AML-193 (cell line): ENCODE measurements around the gene CYP4X1.
"Not testable (repeated sequence)": the region's sequence is repeated elsewhere in the genome, so short reads cannot be mapped to it uniquely, and the experiment has no call there.

Experiments
- DNase-seq, 2 experiments: peaks; one replicate each; lab custom pipeline; 2025; lab: John Stamatoyannopoulos, UW

CYP4X1 gene

DNA sequence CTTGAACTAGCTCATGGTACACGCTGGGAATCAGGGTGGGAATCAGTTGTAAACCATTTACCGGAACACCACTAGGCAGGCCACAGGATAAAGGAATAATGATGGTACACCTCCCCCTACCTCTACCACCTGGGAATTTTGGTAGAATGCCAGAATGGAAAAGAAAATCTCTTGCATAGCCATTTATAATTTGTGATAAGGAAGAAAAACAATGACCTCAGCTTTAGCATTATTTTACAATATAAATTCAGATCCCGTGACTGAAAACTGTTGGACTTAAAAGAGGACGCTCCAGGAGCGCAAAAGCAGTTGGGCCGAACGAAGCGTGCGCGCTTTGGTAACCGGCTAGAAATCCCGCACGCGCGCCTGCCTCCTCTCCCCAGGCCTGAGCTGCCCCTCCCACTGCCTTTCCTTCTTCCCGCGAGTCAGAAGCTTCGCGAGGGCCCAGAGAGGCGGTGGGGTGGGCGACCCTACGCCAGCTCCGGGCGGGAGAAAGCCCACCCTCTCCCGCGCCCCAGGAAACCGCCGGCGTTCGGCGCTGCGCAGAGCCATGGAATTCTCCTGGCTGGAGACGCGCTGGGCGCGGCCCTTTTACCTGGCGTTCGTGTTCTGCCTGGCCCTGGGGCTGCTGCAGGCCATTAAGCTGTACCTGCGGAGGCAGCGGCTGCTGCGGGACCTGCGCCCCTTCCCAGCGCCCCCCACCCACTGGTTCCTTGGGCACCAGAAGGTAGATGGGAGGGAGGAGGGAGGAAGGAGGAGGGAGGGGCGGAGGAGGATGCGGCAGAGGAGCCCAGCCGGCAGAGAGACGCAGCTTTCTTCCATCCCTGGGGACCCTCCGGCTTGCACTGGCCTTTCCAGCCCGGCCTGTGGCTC is at the start of gene CYP4X1:
Gene CYP4X1, plus strand, starts transcription at position 402 of the 873 bp plus-strand sequence. Its CDS starts 149 bp downstream, at position 551.
- no peak for DNase-seq

DNA sequence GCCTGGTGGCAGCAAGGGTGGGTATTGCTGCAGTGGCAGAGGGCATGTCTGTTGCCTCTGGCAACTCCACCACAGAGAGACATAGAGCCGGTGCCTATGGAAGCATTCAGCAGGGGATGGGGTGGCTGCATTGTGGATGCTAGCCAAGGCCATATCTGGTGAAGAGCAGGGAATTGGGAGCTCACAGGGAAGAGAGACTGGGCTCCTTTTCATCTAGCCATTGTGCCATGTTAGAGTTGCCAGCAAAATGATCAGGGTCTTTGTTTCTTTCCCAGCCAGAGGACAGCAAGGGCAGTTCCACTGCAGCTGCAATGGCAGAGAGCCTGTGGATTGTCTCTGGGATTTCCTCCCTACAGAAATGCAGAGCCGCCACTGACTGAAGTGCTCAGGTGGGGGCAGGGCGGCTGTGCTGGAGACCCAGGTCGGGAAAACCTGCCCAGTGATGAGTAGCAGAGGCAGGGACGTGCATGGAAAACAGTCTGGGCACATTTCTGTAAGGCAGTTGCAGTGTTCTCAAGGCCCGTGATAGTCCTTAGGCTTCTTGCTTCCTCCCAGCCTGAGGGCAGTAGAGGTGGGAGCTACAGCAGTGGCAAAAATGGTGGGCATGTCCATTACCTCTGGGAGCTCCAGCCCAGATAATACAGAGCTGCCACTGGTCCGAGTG is 40.2 kb upstream of the CYP4X1 start:
- DNase-seq = no peak

DNA sequence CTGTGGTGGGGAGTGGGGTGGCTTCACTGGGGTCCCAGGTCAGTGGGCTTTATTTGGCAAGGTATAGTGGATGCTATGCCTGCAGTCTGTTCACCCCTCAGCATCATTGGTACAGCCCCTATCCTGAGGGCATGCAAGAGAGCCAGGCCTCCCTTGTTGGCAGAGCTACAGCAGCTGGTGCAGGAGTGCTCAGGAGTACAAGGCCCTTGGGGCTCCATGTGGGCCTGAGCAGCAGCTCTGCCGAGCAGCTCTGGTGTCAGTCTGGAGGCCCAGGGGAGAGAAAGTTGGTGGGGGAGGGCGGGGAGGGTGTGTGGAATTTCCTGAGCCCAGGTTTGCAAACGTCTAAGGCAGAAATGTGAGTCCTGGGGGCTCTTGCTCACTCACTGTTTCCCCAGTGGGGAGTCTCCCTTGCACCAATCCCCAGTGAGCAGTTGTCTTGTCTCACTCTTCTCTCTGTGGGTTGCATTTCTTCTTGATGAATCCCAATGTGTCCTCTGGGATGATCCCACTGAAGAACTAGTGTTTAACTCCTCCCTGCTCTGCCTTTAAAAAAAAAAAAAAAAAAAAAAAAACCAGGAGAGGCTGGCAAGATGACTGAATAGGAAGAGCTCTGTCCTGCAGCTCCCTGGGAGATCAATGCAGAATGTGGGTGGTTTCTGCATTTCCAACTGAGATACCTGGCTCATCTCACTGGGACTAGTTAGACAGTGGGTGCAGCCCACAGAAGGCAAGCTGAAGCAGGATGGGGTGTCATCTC is 39.5 kb upstream of the CYP4X1 start:
- DNase-seq = no peak

GRCh38 chr1:46990541-46990940 is 32.9 kb upstream of the CYP4X1 start:
- not testable (repeated sequence) for DNase-seq

DNA sequence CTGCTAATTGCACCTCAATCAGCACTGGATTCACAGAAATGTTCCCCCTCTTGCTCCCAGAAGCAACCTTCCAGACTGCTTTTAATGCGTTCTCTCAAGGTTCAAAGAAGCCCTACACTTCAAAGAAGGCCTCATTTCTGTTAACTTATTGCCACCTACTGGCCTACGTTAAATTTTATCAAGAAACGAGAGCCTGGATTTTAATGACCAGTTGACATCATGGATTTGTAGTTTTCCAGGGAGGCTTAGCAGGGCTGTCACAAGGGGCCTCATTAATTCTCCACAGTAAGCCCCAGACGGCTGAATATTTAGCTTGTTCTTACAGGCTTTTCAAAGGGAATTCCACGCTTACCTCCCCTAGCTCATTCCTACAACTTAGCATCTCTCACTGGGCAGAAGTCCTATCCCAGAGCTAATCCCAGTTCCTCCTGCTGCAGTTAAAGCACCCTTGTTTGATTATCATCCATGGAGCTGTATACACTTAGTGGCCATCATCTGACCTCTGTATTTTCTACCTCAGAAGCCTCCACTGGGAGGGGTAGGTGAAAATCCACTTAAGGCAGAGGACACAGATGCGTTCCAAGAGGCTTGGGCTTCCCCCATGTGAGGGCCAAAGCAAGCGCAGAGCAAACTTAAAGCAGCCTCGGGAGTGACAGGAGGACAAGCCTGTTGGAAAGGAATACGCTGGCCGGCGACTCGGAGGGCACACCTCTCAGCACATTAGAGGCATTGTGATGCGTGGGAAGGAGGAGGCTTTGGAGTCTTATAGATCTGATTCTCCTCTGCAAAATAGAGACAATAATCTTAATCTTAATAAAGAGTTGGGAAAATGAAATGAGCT is 32.2 kb upstream of the CYP4X1 start:
- DNase-seq = peak in 1 of 2 experiments; percentile 3

DNA sequence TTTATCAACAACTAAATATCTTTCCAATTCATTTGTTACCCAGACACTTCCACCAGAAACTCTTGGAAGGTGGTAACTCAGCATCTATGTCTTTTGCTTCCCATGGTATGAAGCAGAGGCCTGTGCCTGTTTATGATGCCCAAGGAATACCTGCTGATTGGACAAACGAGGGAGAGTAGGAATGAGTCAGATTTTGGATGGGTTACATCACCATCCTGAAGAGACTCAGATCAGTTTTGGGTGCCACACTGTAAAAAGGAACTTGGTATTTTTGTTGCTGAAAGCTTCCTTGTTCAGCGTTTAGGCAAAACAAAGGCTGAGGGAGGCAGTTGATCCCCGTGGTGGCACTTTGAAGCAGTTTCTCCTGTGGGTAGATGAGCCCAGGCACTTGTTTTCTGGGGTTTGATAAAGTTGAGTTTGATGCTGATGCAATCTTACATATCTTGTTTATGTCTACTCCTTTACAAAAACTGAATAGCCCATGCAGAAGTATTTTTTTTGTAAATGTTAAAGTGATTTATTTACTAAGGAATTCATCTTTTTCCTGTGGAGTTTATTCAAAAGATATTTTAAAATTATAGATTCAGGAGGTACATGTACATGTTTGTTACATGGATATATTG is 26.7 kb upstream of the CYP4X1 start:
- peak in 1 of 2 experiments; percentile 3 for DNase-seq

- peak in 1 of 2 experiments; percentile 7 for DNase-seq
Observed at GRCh38 chr1:47002211-47002610, 21.3 kb upstream of the CYP4X1 start.

DNA sequence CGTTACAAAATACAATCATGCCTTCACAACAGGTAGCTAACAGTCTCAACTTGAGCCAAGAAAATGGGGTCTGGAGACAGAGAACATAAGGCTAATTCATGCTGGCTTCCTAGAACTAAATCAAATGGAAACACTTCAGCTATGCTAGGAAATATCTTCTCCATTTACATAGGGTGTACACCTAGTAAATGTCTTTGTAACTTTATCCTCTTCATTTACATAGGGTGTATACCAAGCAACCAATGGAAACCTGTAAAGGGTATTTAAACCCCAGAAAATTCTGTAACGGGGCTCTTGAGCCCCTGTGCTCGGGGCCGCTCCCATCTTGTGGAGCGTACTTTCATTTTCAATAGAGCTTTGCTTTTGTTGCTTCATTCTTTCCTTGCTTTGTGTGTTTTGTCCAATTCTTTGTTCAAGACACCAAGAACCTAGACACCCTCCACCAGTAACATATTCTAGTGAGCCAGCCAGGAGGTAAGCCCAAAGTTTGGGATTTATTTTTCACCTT is 19.5 kb upstream of the CYP4X1 start:
- DNase-seq = no peak

DNA sequence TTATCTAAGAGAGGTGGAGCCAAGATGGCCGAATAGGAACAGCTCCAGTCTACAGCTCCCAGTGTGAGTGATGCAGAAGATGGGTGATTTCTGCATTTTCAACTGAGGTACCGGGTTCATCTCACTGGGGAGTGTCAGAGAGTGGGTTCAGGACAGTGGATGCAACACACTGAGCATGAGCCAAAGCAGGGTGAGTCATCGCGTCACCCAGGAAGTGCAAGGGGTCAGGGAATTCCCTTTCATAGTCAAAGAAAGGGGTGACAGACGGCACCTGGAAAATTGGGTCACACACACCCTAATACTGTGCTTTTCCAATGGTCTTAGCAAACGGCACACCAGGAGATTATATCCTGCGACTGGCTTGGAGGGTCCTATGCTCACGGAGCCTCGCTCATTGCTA is 17.0 kb upstream of the CYP4X1 start:
- DNase-seq = not testable (repeated sequence)

GRCh38 chr1:47013293-47013692 is 10.2 kb upstream of the CYP4X1 start:
- no peak for DNase-seq

- DNase-seq = no peak
Observed at GRCh38 chr1:47021070-47021469, 2.4 kb upstream of the CYP4X1 start.

DNA sequence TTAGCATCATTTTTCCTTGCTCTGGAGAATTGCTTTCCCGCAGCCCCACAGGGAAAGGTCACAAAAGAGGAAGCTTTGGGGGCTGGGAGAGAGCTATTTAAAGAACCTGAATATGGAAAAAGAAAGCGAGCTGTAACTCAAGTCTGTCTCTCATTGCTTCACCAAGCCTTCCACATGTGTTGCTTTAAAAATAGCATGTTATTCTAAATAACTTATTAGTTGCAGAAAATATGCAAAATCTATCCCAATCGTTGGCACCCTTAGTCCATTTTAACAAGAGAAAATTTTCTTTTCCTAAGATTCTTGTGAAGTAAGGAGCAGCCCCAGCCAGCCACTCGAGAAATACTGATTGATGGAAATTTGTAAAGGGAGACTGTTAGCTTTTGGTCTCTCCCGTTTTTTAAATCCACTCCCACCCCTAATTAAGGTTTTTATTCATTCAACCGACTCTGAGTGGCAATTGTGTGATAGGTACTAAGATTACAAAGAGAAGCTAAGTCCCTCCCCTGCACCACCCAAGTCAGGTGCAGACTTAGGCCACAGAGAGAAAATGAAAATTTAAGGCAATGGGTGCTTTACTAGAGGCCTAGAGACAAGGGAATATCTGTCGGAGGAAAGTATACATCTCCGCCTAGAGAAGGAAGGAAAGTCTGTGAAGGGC is 802 bp downstream of the CYP4X1 start:
- DNase-seq = no peak

GRCh38 chr1:47030170-47030805 is 6.8 kb downstream of the CYP4X1 start:
- DNase-seq = no peak

DNA sequence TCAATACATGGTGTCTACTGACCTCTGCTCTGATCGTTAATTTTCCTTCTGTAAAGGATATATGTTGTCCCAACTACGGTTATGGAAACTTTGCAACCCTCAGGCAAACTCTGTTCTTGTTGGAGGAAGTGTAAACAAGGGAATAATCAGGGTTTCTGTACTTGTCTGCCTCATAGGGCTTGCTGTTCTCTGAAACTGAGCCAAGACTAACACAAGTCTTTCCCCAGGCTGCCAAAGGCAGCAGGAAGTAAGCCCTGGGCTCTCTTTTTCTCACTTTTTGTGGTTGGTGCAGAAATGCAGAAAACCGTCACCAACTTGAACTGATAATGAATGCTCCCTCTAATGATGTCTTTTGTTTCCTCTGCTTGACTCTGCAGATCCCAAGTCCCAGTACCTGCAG is 7.6 kb downstream of the CYP4X1 start:
- no peak for DNase-seq

GRCh38 chr1:47031585-47031984 is 8.1 kb downstream of the CYP4X1 start:
- DNase-seq = no peak

GRCh38 chr1:47036764-47037163 is 13.3 kb downstream of the CYP4X1 start:
- no peak for DNase-seq

- DNase-seq = no peak
Observed at GRCh38 chr1:47059376-47059775, 35.9 kb downstream of the CYP4X1 start.

- DNase-seq = no peak
Observed at GRCh38 chr1:47067097-47067594, 43.7 kb downstream of the CYP4X1 start, which contains the start of gene CYP4Z1. CYP4Z1 (plus strand) TSS chr1:47067231; CDS start chr1:47067491, 260 bp downstream.

DNA sequence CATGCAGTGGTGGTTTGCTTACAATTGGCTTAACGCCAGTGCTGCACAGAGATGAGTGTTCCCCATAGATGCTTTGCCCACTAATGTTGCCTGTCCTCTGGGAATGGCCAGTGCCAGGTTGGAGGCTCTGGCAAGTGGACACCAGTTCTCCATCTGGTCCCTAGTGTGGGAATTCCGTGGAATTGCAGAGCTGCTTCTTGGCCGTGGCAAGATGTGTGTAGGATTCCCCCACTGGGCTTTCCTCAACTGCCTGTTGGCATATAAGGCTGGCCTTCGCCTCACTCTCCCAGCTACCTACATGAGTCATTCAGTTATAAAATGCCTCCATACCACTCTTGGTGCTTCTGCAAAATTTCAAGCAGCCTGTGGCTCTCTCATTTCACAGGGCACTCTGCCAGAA is 45.6 kb downstream of the CYP4X1 start:
- not testable (repeated sequence) for DNase-seq
